HG02571 (cell line): ENCODE results near the gene BPIFB1.

Source experiments
- ATAC-seq: cut with Tn5 transposase; IDR thresholded peaks from one replicate; pipeline ENCODE4 v1.9.1; 2021; ENCODE audit warnings: mild to moderate bottlenecking, moderate library complexity; ENCODE audit not compliant: unreplicated experiment

The BPIFB1 gene

DNA sequence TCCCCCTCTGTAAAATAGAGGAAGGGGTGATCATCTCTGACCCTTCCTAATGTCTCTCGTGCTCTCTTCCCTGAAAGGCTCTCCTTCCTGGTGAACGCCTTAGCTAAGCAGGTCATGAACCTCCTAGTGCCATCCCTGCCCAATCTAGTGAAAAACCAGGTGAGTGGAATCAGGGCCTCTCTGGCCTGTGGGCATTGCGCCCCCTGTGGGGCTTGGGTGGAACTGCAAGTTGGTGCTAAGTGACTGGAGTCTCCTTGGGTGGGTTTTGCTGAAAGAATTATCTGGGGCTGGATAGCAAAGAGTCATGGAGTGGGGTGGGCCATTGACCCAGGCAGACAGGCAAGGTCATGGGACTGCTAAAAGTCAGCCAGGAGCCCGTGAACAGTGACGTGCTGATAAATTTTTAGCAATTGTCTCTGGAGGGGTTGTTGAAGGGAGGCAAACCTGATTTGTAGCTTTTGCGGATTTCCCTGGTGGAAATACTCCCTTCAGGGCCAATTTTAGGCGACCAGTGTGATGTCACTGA is 8.9 kb downstream of the BPIFB1 start:
- ATAC-seq, result no peak

DNA sequence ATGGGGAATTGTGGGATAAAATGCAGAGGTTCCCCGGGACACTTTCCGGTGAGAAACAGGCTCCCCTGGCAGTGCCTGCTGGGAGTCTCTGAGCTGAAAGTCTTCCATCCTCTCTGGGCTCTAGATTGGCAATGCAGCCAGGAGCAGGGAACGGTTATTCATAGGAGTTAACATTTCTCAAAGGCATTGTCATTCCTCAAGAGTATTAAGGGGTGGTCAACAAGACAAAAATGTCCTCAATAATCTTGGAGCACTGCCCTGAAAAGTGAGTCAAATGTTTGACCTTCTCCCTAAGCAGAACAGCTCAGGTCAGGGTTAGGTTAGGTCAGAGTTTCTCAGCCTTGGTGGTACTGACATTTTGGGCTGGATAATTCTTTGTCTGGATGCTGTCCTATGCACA is 13.2 kb downstream of the BPIFB1 start:
- no peak for ATAC-seq

DNA sequence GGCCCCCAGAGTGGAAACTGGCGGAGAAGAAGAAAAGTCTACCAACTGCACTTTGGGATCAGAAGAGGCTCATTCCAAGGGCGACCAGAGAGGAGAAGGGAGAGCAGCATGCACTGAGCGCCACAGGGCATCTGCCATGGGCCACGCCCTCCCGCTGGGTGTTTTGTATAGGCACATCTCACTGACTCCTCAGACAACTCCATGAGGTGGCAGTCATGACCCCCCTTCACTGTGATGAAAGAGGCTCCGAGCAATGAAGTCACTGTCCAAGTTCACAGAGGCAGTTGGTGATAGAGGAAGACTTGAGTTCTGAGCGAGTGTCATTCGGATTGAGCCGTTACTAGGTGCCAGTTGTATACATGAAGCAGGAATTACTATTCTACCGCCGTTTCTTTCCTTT is 15.4 kb downstream of the BPIFB1 start:
- ATAC-seq, result no peak

DNA sequence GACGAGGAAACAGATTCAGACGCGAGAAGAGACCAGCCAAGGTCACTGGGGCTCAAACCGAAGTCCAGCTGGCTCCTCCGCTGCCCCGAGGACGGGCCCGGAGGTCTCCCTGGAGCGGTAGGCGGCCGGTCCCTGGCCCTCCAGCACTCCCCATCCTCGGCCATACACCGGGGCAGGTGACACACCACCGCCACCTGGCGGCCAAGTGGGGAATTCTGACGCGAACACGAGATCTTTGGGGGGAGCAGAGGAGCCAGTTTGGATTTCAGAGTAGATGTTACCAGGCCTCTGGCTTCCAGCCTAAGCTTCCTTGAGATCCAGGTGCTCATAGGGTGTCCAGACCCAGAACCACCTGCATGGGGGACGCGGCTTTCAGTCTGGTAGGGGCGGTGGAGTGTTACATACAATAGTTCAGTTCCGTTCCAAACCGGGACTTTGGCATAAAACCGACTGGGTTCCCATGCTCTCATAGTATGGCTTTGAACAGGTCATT is 16.1 kb downstream of the BPIFB1 start:
- no peak for ATAC-seq

DNA sequence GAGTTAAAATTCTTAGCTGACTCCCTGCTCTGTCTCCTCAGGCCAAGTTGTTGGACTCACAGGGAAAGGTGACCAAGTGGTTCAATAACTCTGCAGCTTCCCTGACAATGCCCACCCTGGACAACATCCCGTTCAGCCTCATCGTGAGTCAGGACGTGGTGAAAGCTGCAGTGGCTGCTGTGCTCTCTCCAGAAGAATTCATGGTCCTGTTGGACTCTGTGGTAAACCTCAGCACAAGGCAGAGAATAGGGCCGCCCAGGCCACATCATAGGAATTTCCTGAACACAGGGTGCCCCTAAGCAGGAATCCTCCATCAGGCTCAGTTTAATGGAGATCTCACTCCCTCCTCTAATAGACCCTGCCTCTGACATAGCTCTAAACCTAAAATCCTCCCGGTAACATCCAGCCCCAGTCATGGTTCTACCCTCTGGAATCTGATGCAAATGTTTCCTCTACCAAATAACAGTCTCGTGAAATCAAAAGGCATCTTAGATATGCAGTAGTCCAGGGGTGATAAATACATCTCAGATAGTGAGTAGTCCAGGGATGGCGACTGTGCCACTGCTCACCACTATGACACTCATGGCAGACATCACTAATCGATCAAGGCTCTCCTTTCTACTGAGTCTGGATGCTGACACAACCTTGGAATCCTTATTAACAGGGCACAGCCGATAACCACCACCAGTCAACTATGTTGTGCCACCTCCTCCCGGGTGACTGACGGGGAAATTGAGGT is 18.3 kb downstream of the BPIFB1 start:
- ATAC-seq, result no peak

DNA sequence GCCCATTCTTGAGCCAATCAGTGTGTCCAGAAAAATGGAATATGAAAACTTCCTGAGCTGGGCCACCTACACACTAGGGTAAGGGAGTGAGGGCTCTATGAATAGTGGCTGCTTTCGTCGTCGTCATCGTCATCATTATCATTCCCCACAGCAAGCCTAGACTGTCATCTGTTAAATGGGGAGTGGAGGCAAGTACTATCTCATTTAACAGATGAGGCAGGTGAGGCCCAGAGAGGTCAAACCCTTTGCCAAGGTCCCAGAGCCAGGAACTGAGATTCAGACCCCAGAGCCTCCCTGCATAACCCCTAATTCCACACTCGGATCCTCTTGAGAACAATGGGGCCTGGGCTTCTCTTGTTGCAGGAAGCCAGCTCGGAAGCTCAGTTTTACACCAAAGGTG is 20.6 kb downstream of the BPIFB1 start:
- no peak for ATAC-seq

DNA sequence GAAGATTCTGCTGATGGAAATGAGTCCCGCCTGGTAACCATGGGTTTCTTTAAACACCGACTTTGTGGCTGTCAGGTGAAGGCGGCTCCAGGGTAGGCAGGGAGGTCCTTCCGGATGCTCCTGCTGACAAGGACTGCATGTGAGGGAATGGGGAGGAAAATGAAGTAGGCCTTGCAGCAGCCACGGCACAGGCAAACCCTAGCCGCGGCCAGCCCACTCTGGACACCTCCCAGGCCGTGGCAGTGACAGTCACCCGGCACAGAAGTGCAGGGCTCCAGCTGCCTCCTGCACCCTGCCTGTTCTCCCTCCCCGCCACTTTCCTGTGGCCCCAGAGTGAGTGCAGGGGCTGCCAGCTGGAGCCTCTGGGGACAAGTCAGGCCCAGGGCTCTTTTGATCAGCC is 21.0 kb downstream of the BPIFB1 start:
- ATAC-seq, result no peak

DNA sequence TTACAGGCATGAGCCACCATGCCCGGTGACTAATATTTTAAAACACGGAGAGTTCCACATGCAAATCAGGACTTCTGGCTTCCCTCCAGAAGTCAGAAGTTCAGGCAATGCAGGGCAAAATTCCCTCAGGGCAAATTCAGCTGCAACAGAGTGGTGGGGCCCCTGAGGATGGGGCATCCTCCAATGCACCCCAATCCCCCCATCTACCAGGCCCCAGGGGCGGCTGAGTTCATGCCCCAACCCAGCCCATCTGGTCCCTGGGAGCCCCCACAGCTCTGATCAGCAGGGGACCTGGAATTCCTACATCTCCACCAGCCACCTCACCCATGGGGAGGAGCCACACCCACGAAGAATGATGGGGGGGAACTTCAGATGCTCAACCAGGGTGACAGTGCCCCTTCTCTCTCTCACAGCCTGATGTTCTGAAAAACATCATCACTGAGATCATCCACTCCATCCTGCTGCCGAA is 22.6 kb downstream of the BPIFB1 start:
- ATAC-seq, result no peak

DNA sequence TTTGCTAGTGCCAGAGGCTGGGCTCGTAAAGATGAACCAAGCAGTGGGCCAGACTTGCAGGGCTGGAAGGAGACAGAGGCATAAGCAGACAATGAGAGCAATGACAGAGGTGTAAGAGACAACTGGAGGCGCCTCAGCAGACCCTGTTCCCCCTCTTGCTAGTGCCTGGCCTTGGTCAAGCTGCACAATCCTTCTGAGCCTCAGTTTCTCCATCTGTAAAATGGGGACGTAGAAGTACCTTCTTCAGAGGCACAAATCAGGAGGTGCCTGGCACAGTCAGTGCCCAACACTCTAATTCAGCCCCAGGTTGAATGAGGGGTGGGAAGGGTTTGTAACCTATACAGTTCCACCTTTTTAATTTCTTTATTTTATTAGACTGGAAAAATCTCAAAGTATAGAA is 23.2 kb downstream of the BPIFB1 start:
- no peak for ATAC-seq

DNA sequence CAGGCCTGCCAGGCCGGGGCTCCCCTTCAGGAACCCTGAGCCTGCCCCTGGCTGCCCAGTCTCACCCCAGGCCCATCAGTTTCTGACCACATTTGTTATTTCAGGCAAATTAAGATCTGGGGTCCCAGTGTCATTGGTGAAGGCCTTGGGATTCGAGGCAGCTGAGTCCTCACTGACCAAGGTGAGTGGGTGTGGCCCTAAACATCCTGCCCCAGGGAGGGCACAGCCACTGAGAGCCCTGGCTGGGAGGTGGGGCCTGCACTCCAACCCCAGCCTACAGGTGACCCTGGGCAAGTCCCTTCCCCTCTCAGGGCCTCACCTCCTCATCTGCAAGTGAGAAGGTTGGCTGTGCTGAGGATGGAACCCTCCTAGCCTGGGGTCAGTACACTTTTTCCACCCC is 23.8 kb downstream of the BPIFB1 start:
- ATAC-seq, result no peak

DNA sequence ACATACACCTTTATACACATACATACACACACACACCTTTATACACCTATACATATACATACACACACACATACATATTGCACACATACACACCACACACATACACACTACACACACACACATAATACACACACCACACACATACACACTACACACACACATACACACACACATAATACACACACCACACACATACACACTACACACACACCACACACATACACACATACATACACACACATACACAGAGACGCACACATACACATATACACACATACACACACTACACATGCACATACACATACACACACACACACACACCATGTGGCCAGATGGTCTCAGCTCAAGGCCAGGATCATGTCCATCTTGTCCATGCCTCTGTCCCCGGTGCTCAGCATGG is 25.7 kb downstream of the BPIFB1 start:
- ATAC-seq, result no peak

DNA sequence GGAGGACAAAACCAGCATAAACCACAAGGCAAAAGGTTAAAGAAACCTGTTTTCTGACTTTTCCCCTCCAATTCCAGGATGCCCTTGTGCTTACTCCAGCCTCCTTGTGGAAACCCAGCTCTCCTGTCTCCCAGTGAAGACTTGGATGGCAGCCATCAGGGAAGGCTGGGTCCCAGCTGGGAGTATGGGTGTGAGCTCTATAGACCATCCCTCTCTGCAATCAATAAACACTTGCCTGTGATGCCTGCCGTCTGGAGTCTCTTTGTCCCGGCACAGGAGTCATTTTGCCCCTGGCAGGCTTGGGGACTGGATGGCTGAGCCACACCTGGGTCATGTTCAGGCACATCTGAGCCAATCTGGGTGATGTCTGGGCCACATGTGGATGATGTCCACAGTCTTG is 26.6 kb downstream of the BPIFB1 start:
- no peak for ATAC-seq

DNA sequence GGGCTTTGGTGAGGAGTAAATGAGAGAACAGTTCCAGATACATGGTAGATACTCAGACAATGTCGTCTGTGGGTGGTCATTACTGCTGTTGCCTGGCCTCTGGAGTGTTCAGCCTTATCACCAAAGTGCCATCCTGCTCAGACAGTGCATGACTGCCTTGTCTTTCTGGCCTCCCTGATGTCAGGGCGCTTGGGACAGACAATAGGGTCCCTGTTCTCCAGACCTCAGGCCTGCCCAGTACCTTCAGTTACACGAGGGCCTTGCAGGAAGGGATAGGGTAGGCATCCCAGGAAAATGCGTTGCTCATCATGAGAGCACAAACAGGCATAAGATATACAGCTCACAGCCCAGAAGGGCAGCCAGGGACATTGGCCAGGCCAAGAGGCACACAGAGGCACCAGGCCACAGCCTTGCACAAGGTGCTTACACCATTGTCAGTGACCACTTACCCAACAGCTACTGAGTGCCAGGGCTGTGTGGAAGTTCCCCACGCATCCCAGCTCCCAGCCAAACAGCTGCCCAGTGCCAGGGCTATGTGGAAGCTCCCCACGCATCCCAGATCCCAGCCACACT is 27.4 kb downstream of the BPIFB1 start:
- ATAC-seq, result no peak

DNA sequence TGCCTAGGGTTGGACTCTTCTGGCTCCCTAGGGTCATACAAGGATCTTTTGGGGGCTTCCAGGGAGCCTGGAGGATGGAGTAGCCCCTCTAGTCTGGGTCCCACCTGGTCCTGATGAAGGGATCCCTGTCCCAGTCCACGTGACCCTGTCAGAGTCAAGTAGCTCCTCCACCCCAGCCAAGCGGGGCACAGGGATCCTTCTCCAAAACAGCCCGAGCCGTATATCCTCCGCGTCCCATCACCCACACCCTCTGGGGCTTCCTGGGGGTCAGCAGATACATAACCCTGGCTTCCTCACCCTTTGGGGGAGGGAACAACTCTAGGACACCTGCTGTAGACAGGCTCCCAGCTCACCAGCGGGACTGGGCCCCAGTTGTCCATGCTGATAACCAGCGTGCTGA is 28.0 kb downstream of the BPIFB1 start:
- ATAC-seq, result no peak

DNA sequence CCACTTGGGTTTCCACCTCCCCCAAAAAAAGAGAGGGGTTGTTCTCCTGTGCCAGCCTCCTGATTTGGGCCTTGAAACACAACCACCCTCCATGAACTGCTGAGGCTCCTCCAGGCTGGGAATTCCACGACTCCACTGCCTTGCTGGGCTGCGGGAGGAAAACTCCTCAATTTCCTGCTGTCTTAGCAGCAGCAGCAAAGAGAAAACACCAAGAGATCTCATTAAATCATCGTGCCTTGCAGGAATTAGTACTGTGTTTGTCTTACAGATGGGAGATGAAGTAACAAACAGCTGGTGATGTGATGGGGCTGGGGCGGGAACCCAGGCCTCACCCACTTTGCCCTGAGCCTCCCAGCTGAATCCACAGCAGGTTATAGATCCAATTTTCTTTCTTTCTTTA is 29.0 kb downstream of the BPIFB1 start:
- ATAC-seq, result no peak

DNA sequence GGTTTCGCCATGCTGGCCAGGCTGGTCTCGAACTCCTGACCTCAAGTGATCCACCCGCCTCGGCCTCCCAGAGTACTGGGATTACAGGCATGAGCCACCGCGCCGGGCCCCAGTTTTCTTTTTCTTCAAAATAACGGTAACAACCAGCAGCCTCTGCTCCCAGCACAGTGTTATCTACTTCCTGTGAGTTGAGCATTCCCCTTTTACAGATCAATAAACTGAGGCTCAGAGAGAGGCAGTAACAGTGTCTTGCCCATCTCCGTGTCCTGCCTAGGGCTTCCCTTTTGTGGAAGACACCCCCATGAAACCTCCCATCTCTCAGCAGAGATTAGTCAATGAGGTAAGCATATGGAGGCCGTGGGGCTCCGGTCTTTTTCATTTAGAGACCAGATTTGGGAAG is 29.6 kb downstream of the BPIFB1 start:
- no peak for ATAC-seq

DNA sequence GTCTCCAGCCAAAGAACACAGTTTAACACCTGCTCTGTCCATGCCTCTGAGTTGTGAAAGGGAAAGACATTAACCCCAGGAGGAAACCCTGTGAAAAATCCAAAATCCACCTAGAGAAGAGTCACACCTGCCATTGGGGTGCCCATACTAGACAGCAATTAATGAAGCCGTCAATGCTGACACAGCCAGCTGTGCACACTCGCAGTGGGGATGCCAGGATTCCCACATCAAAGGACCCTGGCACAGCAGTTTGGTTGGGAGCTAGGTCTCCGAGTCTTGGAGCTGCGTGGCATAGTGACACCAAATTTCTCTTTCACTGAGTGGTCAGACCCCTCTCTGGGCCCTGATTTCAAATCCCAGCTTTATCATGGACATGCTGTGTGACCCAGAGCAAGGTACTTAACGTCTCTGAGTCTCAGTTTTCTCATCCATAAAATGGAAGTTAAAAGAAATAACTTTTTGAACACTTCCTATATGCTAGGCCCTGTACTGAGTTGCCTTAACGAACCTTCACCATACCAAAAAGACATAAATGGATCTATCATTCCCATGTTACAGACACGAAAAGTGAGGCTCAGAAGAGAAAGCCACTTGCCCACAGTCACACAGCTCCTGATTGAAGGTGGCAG is 30.8 kb downstream of the BPIFB1 start:
- ATAC-seq, result no peak

DNA sequence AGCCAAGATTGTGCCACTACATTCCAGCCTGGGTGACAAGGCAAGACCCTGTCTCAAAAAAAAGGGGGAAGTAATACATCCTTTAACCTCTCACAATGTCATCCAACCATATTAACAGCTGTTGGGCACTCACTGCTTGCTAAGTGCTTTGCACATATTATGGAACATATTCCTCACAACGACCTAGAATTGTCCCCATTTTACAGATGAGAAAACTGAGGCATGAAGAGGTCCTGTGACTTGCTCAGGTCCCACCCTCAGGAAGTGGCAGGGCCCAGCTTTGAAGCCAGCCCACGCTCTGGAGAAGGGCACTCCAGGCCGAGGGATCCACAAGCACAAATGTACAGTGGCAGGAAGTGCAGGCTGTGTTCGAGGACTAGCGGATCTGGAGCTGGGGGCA is 33.3 kb downstream of the BPIFB1 start:
- ATAC-seq, result no peak

DNA sequence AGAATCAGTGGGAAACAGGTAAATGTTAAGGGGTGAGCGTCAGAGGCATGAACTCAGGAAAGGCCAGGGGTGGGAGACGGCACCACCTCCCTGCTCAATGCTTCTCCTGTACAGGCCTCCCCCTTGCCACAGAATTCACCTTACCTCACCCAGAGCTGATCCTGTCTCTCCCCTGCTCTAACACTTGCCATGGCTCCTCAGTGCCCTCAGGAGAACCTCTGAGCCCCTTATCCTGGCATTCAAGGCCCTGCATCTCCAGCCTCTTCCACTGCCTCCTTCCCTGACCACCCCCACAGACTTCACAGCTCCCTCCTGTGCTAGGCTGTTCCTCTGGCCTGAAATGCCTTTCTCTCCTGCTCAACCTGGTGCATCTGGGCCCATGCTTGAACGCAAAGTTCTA is 33.9 kb downstream of the BPIFB1 start:
- no peak for ATAC-seq

DNA sequence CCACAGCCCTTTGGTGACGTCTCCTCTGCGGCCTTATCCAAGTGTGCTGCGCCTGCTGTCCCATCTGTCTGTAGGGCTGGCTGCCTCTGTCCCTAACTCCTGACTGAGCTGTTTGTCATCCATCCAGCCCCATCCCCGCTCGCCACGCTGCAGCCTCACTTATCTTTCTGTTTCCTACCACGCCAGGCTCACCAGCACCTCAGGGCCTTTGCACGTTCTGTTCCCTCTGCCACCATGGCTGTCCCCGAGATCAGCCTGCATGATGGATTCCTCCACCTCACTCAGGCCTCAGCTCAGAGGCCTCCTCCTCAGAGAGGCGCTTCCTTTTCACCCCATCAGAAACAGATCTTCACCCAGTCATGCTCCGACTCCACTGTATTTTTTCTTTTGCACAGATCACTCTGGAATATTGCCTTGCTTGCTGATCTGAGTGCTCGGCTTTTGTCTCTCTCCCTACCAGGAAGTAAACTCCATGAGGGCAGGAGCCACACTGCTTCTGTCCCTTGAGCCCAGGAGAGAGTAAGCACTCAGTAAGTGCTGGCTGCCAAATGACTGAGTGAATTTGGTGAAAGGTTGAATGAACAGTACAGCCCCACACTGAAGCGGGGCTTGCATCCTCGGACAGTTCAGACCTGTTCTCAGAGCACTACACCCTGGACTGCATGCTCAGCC is 34.5 kb downstream of the BPIFB1 start:
- ATAC-seq, result no peak

DNA sequence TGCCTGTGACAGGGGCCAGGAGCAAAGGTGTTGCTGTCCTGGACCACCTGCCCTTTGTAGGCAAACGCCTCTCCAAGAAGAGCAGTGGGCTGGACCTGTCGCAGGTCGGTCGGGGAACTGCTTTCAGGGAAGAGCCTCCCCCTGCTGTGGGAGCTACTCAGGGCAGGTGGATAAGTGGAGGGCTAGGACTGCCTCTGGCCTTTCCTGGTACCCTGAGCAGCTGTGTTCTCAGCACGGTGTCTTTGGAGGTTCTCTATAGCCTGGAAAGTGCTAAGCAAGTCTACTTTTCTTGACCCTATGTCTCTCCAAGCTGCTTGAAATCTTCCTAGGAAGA is 35.0 kb downstream of the BPIFB1 start:
- ATAC-seq, result no peak

DNA sequence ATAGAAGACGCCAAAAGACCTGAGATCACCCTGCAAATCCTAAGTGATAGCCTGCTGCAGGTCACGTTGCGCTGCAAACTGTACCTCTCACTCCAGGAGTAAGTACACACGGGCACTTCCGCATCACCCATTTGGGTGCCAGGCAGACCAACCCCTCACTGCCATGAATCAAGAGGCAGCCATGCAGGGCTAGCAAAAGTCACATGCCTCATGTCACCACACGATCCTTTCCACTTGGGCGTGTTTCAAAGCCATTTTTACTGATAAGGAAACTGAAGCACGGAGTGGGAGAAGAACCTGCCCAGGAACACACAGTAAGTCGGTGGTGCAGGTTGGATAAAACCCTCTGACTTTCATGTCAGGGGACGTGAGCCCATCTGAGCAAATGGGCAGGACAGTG is 37.0 kb downstream of the BPIFB1 start:
- no peak for ATAC-seq
